Natural killer cell (primary cell): ENCODE measurements around the gene ZMIZ1. TPM values are rescaled to one million over a fixed set of nuclear protein-coding genes. Genes with fewer than 3 reads are reported as not detected.

Source experiments
- ATAC-seq, 3 donors: fragments of 150-1000 bp in 2 of 3; fragments of 200-7000 bp in 1 of 3; cut with Tn5 transposase; 1 replicate in 1 of 3; 2 replicates in 2 of 3; pipeline ENCODE4 v1.10.0; 2021; ENCODE audit warnings: mild to moderate bottlenecking in 2 of 3, moderate library complexity in 2 of 3
- DNase-seq, 2 donors: peaks; one replicate each; pipeline versions ENCODE4 v3.0.0 to v3.0.0-alpha.2; 2013 to 2021; ENCODE audit warnings: mixed read lengths in 1 of 2
- H3K27ac ChIP-seq: one replicate; pipeline ENCODE4 v1.5.1; 2013; ENCODE audit warnings: mild to moderate bottlenecking, low read length
- H3K27me3 ChIP-seq: one replicate; pipeline ENCODE4 v1.6.1; 2013; ENCODE audit warnings: low read length; ENCODE audit not compliant: control insufficient read depth, insufficient read depth
- H3K36me3 ChIP-seq: one replicate; pipeline ENCODE4 v1.6.1; 2013; ENCODE audit warnings: low read length; ENCODE audit not compliant: control insufficient read depth, insufficient read depth
- H3K4me1 ChIP-seq: one replicate; pipeline ENCODE4 v1.6.1; 2013; ENCODE audit warnings: low read length; ENCODE audit not compliant: control insufficient read depth, insufficient read depth
- H3K4me3 ChIP-seq: one replicate; pipeline ENCODE4 v1.5.1; 2013; ENCODE audit warnings: low read length
- H3K9me3 ChIP-seq: one replicate; pipeline ENCODE4 v1.6.1; 2013; ENCODE audit warnings: low read length; ENCODE audit not compliant: control insufficient read depth, insufficient read depth
- H3K27ac Mint-ChIP-seq, 2 donors: one replicate each; pipeline ENCODE4 v1.8.0; 2022; ENCODE audit warnings: mild to moderate bottlenecking in 2 of 2, mixed read lengths in 2 of 2, moderate library complexity in 1 of 2
- H3K27me3 Mint-ChIP-seq, 2 donors: one replicate each; pipeline ENCODE4 v1.8.0; 2022; ENCODE audit warnings: low read depth in 2 of 2, mixed read lengths in 2 of 2
- H3K36me3 Mint-ChIP-seq: one replicate; pipeline ENCODE4 v1.8.0; 2022; ENCODE audit warnings: mixed read lengths
- H3K4me1 Mint-ChIP-seq, 2 donors: one replicate each; pipeline ENCODE4 v1.8.0; 2022; ENCODE audit warnings: mixed read lengths in 2 of 2
- H3K4me3 Mint-ChIP-seq: one replicate; pipeline ENCODE4 v1.8.0; 2022; ENCODE audit warnings: mild to moderate bottlenecking, moderate library complexity, mixed read lengths
- H3K9me3 Mint-ChIP-seq, 2 donors: one replicate each; pipeline ENCODE4 v1.8.0; 2022; ENCODE audit warnings: mixed read lengths in 2 of 2
- WGBS: methylation state at CpG from one replicate; pipeline ENCODE4 v1.1.7; 2013; ENCODE audit warnings: missing lambda C conversion rate; ENCODE audit not compliant: insufficient coverage; 5-methylcytosine and 5-hydroxymethylcytosine counted together
- intact Hi-C: fragments of 100-400 bp; cut with micrococcal nuclease; formaldehyde crosslinking; loops from one replicate; pipeline ENCODE4 v1.14.2; 2022
- total RNA-seq, 4 donors: library from RNA; stranded (reverse); fragments of 120-200 nt in 1 of 4; gene quantifications; one replicate each; pipeline versions ENCODE4 v1.2.3 to v1.2.4, GENCODE V29; 2013 to 2022
- TF ChIP-seq, protein P1 (sequence below): fragments of 200-600 bp; IDR thresholded peaks from one replicate; pipeline ENCODE4 v1.8.0; 2022; ENCODE audit warnings: antibody characterized with exemption

ZMIZ1 gene
- total RNA-seq, 3 donors from 2014 or later (not counting 1 experiment from before 2014, with no cell fraction given), result 36.5 to 51.5 (median 37.9) TPM

- Histone ChIP-seq H3K4me1 (peaks cover 28% of the 10 kb centered on the region), H3K9me3 (no peaks in the 10 kb centered on the region), H3K27me3 (no peaks in the 10 kb centered on the region), H3K27ac (no peak overlapping the region), H3K36me3 (peaks cover 3% of the 10 kb centered on the region), H3K4me3 (no peak overlapping the region)
- ATAC-seq (no peak), DNase-seq (no peak)
- Mint-ChIP-seq H3K27me3 (no peaks in the 10 kb centered on the region), H3K4me1 (peaks cover 9 to 55% of the 10 kb centered on the region in 2 donors), H3K4me3 (no peak overlapping the region), H3K9me3 (no peaks in the 10 kb centered on the region), H3K27ac (no peak overlapping the region), H3K36me3 (no peaks in the 10 kb centered on the region)
- WGBS, result 76% methylated on average over 16 of the region's 16 CpGs
- intact Hi-C loops, result no loop called here
- TF ChIP-seq, protein P1, sequence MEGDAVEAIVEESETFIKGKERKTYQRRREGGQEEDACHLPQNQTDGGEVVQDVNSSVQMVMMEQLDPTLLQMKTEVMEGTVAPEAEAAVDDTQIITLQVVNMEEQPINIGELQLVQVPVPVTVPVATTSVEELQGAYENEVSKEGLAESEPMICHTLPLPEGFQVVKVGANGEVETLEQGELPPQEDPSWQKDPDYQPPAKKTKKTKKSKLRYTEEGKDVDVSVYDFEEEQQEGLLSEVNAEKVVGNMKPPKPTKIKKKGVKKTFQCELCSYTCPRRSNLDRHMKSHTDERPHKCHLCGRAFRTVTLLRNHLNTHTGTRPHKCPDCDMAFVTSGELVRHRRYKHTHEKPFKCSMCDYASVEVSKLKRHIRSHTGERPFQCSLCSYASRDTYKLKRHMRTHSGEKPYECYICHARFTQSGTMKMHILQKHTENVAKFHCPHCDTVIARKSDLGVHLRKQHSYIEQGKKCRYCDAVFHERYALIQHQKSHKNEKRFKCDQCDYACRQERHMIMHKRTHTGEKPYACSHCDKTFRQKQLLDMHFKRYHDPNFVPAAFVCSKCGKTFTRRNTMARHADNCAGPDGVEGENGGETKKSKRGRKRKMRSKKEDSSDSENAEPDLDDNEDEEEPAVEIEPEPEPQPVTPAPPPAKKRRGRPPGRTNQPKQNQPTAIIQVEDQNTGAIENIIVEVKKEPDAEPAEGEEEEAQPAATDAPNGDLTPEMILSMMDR, result no peak
Measured at GRCh38 chr10:79127151-79127961, 58.6 kb downstream of the ZMIZ1 start.

GRCh38 chr10:79128241-79128922, 59.6 kb downstream of the ZMIZ1 start:
- Histone ChIP-seq H3K4me1 (peaks cover 32% of the 10 kb centered on the region), H3K36me3 (peaks cover 3% of the 10 kb centered on the region), H3K27ac (no peak overlapping the region), H3K9me3 (no peaks in the 10 kb centered on the region), H3K27me3 (no peaks in the 10 kb centered on the region), H3K4me3 (no peak overlapping the region)
- Mint-ChIP-seq H3K36me3 (no peaks in the 10 kb centered on the region), H3K27me3 (no peaks in the 10 kb centered on the region), H3K4me3 (no peak overlapping the region), H3K4me1 (peaks cover 13 to 54% of the 10 kb centered on the region in 2 donors), H3K9me3 (no peaks in the 10 kb centered on the region), H3K27ac (peak overlapping the region; percentile 38)
- intact Hi-C loops, result no loop called here
- WGBS, result 90% methylated on average over 7 of the region's 8 CpGs
- ATAC-seq (no peak), DNase-seq (no peak)
- TF ChIP-seq, protein P1, result no peak

GRCh38 chr10:79128923-79129305, 60.1 kb downstream of the ZMIZ1 start:
- peak overlapping the region in 1 of 2 donors; percentile 48 for H3K27ac Mint-ChIP-seq
- DNase-seq (no peak), ATAC-seq (no peak)
- no peaks in the 10 kb centered on the region for H3K9me3 ChIP-seq
- intact Hi-C loops, result no loop called here
- H3K36me3 Mint-ChIP-seq, result no peaks in the 10 kb centered on the region
- H3K27me3 Mint-ChIP-seq, result no peaks in the 10 kb centered on the region
- H3K27me3 ChIP-seq, result no peaks in the 10 kb centered on the region
- no peak overlapping the region for H3K27ac ChIP-seq
- WGBS, result 53% methylated on average over 4 of the region's 4 CpGs
- H3K4me1 Mint-ChIP-seq, result peaks cover 13 to 54% of the 10 kb centered on the region in 2 donors
- no peak overlapping the region for H3K4me3 ChIP-seq
- H3K9me3 Mint-ChIP-seq, result no peaks in the 10 kb centered on the region
- peaks cover 3% of the 10 kb centered on the region for H3K36me3 ChIP-seq
- H3K4me1 ChIP-seq, result peaks cover 30% of the 10 kb centered on the region
- no peak overlapping the region for H3K4me3 Mint-ChIP-seq
- TF ChIP-seq, protein P1, result no peak
